Suprapubic skin (tissue), 2 donors: ENCODE data around the gene ICAM4.

Experiments used
- EP300 ChIP-seq: sonication (generic); formaldehyde crosslinking; IDR thresholded peaks from one replicate; pipeline ENCODE4 v1.6.1; 2017; ENCODE audit warnings: antibody characterized with exemption
- POLR2A ChIP-seq, 2 donors: fragments of 450-650 bp; IDR thresholded peaks; one replicate each; pipeline ENCODE4 v1.6.1; 2017; ENCODE audit warnings: antibody characterized with exemption in 2 of 2, mild to moderate bottlenecking in 2 of 2, moderate library complexity in 2 of 2

- TF ChIP-seq EP300 (no peak), POLR2A (IDR thresholded peaks at IDR 0.05) (peak; percentile 58 to 92)
These were observed 15.9 kb upstream of the ICAM4 start, which contains the start of gene ICAM1 for GRCh38 chr19:10270616-10271394.
